HG03521 (cell line): ENCODE measurements around the gene LINGO3.

ENCODE experiments used
- ATAC-seq: cut with Tn5 transposase; IDR thresholded peaks from one replicate; pipeline ENCODE4 v1.9.1; 2021; ENCODE audit warnings: mild to moderate bottlenecking, moderate library complexity; ENCODE audit not compliant: unreplicated experiment

LINGO3 gene

DNA sequence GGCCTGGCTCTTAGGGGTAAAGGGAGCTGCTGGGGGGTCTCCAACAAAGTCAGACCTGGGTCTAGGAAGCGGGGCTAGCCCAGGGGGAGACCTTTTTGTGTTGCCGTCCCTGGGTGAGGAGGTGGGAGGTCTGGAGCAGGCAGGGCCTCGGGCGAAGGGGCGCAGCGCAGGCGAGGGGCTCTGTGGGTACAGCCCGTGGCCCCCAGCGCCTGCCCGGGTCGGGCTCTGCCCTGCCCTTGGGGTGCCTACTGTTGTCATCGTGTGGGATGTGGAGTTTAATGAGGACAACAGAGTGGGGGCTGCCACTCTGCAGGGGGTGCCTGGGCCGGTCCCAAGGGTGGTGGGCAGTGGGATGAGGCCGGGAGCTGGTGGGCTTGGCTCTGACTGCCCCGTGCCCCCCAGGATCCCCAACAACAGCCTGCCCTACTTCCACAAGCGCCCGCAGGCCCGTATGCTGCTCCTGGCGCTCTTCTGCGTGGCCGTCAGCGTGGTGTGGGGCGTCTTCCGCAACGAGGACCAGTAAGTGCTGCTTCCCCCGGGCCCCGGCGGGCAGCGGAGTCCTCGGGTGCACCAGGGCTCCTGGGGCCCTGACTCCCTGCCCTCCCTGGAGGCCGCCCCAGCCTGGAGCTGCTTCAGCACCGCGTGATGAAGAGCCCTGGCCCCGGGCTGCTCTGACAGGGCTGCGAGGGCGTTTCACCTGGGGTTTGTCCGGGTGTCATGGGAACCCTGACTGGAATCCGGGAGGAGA, 32.7 kb upstream of the LINGO3 start:
- ATAC-seq: no peak

DNA sequence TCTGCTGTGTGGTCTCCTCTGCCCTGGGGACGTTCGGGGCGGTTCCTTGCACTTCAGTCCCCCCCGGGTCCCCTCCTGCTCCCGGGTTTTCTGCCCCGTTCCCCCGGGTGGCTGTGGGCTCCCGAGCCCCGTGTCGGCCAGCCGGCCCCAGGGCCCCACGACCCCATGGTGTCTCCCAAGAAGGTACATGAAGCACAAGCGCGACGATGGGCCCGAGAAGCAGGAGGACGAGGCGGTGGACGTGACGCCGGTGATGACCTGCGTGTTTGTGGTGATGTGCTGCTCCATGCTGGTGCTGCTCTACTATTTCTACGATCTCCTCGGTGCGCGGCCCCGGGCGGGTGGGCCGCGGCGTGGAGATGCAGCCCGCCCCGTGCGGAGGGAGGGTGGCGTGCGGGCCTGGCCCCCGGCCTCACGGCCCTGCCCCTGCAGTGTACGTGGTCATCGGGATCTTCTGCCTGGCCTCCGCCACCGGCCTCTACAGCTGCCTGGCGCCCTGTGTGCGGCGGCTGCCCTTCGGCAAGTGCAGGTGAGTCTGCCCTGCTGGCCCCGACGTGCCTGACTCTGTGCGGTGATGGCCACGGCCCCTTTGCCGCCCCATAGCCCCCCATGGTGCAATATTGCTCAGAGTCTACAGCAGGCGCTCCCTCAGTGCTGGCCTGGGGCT, 31.8 kb upstream of the LINGO3 start:
- ATAC-seq: no peak

DNA sequence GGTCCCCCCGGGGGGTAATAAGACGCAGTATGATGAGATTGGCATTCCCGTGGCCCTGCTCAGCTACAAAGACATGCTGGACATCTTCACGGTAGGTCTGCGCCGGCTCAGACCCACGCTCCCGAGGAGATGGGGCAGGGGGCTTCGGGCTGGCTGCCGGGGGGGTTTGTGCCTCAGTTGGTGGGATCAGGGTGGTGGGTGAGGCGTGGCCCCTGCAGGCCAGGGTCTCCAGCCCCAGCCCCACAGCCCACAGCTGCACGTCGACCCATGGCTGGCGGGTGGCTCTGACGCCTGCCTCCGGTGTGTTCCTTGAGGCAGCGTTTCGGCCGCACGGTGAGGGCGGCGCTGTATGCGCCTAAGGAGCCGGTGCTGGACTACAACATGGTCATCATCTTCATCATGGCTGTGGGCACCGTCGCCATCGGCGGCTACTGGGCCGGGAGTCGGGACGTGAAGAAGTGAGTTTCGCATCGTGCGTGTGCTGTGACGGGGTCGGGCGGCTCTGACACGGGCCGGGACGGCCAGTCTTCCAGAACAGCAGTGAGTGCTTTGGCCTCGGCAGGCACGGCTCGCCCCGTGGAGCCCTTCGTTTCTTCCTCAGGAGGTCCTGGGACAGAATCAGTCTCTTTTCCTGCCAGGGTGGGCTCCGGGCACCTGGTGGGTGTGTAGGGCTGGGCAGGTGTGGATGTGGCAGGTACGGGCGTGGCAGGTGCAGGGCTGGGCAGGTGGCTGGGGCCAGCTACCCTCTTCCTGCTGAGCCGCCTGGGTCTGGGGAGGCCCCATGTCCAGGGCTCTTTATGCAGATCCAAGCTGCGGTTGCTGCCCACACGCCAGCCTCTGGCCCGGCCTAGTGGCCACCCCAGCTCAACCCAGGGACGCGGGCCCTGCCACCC, 31.0 kb upstream of the LINGO3 start:
- ATAC-seq: no peak

DNA sequence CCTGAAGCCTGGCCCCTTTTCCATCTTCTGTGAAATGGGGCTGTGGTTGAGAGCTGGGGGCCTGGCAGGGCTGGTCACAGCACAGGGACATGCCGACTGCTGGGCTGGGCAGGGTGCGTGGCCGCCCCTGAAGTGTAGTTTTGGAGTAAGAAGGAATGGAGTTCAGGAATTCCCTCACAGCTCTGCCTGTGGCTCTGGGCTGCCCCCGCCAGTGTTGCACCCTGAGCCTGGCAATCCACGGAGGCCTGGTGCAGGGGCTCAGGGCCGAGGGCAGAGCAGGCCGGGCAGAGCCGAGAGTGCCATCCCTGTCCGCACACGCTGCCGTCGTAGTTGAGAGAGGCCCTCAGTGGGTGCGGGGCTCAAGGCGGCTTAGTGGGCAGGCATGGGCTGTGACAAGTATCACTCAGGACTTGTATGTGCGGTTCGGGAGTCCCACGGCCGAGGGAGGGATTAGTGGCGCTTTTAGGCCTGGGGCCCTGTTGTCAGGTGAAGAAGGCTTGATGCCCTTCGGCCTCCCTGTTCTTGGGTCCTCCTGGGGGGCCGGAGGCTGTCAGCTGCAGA, 30.2 kb upstream of the LINGO3 start:
- ATAC-seq: no peak

DNA sequence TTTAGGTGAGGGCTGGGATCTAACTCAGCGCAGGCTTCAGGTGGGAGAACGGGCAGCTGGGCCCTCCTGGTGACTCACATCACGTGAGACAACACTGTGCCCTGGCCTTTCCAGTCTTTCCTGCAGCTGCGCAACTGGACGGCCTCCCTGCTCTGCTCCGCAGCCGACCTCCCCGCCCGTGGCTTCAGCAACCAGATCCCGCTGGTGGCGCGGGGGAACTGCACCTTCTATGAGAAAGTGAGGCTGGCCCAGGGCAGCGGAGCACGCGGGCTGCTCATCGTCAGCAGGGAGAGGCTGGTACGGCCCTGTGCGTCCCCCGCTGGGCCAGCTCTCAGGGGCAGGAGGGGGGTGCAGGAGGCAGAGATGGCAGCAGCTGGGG, 29.4 kb upstream of the LINGO3 start:
- ATAC-seq: no peak

DNA sequence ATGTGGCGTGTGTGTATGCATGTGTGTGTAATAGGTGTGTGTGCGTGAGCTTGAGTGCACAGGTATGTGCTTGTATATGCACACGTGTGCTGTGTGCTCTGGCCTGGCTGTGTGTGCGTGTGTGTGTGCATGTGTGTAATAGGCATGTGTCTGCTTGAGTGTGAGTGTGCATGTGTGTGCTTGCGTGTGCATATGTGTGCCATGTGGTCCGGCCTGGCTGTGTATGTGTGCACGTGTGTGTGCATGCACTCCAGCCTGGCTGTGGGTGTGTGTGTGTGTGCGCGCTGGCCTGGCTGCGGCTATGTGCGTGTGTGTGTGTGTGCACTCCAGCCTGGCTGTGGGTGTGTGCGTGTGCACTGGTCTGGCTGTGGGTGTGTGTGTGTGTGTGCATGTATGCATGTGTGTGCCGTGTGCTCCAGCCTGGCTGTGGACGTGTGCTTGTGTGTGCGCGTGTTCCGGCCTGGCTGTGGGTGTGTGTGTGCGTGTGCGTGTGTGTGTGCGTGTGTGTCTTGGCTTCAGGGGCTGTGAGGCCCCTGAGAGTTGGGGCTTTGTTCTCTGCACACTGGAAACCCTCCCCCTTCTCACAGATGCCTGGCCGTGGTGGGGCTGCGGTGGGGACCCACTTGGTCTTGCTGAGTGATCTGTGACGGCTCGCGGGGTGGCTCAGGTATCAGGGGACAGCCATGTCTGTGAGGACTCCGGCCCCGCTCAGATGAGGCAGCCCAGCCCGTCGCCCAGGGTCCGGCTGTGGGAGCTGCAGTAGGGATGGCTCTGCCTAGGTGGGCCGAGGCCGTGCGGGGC, 28.8 kb upstream of the LINGO3 start:
- ATAC-seq: no peak

DNA sequence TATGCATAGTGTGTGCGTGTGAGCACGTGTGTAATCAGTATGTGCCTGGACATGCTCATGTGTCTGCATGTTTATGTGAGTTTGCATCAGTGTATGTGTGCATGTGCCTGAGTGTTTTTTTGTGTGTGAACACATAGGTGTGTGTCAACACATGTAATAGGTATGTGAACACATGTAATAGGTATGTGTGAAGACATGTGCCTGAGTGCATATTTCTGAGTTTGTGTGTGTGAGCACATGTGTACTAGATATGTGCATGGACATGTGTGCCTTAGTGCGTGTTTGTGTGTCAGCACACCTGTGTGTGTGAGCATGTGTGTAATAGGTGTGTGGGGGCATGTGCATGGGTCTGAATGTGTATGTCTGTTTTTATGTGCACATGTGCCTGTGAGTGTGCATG, 27.9 kb upstream of the LINGO3 start:
- ATAC-seq: no peak

DNA sequence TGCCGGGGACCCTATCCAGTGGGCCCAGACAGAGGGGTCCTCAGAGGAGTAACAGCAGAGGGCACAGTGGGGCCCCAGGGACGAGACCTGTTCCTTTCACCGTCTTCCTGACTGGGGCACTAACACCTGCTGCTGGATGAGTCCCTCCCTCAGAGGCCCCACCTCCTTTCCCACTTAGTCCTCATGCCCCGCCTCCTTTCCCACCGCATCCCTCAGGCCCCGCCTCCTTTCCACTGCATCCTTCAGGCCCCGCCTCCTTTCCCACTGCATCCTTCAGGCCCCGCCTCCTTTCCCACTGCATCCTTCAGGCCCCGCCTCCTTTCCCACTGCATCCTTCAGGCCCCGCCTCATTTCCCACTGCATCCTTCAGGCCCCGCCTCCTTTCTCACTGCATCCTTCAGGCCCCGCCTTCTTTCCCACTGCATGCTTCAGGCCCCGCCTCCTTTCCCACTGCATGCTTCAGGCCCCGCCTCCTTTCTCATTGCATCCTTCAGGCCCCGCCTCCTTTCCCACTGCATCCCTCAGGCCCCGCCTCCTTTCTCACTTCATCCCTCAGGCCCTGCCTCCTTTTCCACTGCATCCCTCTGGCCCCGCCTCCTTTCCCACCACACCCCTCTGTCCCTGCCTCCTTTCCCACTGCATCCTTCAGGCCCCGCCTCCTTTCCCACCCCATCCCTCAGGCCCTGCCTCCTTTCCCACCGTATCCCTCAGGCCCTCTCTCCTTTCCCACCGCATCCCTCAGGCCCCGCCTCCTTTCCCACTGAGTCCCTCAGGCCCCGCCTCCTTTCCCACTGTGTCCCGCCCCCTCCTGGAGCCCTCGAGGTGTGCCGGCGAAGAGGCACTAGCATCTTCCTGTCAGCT, 27.3 kb upstream of the LINGO3 start:
- no peak for ATAC-seq

DNA sequence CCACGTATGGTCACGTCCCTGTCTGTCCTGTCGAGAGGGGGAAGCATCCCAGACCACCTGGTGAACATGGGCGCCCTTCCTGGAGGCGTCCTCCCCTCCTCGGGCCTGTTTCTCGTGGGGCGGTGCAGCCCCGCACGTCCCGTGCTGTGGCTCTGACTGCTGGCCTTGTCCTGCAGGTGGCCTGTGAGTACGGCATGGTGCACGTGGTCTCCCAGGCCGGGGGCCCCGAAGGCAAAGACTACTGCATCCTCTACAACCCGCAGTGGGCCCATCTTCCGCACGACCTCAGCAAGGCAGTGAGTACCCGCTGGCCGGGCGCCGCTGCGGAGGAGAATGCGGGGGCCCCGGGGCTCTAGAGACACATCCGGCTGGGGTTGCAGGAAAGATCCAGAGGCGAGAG, 26.5 kb upstream of the LINGO3 start:
- ATAC-seq: no peak

DNA sequence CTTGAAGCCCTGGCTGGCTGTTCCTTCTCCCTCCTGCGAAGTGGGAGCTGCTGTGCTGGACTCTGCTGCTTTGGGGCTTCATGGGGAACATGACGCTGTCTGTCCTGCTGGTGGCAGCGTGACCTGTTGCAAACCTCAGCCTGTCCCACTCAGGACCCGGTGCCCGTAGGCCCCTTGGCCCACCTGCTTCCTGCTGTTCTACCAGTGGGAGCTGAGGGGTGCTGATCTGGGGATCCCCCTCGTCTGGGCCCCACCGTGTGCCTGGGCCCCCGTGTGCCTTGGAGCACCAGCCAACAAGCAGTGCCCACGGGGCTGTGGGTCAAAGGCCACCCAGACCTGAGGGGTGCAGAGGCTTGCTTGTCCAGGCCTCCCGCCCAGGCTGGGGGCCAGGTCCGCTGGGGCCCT, 25.9 kb upstream of the LINGO3 start:
- ATAC-seq: no peak

DNA sequence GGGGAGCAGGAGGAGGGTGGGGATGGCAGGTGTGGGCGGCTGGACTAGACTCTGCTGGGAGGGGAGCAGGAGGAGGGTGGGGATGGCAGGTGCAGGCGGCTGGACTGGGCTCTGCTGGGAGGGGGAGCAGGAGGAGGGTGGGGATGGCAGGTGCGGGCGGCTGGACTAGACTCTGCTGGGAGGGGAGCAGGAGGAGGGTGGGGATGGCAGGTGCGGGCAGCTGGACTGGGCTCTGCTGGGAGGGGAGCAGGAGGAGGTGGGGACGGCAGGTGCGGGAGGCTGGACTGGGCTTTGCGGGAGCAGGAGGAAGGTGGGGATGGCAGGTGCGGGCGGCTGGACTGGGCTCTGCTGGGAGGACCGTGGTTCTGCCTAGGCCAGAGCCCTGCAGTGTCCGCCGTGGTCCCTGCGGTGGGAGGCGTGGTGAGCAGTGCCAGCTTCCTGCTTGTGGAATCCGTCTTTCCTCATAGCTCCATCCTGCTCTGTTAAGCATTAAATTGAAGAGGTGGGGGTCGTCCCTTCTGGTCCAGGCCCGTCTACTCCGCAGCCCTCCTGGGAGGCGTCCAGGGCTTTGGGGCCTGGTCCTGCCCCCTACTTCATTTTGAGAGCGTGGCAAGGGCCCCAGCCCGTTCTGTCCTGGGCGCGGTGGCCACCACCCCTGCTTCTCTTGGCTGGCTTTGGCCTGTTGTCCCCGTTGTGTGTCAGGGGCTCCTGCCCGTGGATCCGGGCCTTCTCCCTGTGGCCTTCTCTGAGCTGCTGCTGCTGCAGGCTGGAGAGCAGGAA, 25.3 kb upstream of the LINGO3 start:
- ATAC-seq: no peak

DNA sequence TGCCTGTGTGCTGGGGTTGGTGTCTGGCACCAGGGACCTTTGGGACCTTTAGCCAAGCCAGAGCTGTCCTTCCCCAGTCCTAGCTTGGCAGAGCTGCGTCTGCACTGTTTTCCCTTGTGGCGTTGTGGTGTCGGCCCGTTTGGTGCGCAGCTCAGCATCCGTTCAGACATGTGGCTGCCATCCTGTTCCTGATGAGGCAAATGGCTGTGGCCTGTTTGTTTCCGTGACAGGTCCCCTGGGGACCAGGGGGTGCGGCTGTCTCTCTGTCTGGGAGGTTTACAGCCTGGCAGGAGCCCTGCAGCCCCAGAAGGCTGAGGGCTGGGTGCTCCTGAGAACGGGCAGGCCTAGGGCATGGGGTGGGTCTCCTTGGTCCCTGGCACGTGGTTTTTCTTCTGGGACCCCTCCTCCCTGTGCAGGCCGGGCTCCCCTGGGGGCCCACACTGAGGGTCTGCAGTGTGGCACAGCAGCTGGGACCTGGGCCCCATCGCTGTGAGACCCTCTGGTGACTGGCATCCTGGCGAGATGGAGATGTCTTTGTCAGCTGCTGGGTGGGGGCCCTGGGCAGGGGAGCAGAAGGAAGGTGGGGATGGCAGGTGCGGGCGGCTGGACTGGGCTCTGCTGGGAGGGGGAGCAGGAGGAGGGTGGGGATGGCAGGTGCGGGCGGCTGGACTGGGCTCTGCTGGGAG, 24.5 kb upstream of the LINGO3 start:
- no peak for ATAC-seq

DNA sequence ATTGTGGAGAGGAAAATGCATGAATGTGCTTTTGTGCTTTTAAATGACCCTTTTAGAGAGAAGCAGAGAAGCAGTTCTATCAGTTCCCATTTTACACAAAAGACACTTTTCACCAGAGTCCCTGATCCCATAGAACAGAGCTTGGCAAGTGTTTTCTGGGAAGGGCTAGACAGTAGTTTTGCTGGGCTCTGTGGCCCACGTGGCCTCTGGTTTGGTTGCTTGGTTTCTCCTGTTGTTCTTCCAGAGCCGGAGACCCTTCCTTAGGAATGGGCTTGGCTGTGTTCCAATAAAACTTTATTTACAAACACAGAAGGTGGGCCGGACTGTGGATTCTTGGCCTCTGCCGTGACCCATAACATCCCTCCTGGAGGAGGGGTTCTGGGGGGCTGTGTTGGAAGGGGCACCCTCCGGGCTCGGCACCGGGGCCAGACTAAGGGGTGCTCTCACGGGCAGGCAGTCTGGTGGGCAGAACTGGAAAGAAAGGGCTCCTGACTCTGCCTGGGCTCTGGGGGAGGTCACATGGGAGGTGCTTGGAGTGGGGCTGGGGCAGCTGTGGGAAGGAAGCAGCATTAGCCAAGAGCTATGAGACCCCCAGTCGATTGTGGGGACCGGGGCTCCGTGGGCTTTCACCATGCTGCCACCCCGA, 23.8 kb upstream of the LINGO3 start:
- no peak for ATAC-seq

DNA sequence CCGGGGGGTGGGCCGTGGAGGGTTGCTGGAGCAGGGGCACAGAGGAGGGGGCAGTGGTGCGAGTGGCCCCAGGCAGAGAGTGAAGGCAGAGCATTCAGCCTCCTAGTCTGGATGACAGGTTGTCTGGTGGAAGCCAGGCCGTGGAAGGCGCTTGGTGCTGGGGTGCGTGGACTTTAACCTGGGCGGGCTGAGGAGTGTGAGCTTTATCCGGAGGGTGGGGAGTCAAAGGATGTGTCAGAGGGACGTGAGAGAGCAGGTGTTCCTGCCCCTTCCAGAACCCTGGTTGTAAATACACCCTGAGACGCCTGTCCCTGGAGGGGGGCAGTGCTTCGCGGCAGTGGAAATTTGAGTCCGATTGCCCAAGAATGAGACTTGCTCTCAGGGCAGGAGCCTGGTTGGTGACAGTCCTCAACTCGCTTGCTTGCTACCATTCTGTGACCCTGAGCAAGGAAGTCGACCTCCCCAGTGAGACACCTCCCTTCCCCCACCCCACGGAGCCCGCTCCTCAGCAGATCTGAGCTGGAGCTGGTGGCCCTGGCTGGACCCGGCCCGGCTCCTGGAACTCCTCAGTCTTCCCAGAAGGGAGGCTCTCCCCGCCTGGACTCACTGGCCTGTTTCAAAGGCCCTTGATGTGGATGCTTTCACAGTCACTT, 22.8 kb upstream of the LINGO3 start:
- no peak for ATAC-seq

DNA sequence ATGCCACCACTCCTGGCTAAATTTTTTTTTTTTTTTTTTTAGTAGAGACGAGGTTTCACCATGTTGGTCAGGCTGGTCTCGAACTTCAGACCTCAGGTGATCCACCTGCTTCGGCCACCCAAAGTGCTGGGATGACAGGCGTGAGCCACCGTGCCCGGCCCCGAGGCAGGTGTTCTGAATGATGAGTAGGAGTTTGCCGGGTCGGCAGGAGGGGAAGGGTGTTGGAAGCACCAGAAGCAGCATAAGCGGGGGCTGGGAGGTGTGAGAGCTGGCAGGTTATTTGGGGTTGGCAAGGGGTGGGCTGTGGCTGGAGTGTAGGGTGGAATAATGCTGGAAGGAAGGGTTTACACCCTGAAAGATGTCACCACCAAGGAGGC, 22.3 kb upstream of the LINGO3 start:
- ATAC-seq: no peak

DNA sequence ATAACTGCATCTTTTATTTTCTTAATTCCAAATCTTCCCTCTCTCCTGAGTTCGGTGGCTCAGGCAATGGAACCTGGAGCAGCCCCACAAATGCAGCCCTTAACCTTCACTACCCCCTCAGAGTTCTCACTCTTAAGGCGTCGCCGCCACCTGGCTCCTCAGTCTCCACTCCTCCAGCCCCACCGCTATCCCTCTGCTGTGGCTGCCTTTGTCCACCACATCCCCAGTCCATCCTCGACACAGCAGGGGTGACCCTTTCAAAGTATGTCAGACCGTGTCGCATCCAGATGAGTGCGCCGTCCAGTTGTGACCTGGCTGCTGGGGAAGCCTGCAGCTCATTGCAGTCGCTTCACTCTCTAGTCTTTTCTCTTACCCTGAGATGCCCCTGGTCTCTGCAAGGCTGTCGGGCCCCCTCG, 21.6 kb upstream of the LINGO3 start:
- ATAC-seq: no peak

DNA sequence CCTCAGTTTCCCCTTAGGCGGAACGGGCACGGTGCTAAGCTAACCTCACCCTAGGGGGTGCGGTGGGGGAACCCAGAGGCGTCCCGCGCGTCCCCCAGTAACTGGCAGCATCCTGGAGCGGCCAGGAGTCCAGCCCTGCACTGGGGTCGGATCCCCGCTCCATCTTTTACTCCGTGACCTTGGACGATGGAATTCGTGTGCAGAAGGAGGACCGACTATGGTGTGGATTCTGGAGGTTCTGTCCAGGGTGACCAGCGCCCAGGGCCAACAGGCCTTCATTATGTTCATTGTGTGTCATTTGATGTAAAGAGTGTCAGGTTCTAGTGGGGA, 21.2 kb upstream of the LINGO3 start:
- ATAC-seq: no peak
